ENCODE data around the gene PARM1. TPM values are rescaled to one million over a fixed set of nuclear protein-coding genes. Genes with fewer than 3 reads are reported as not detected.

Gene PARM1
- total and polyA plus RNA-seq, 2 donors (not counting 1 experiment from before 2014, with no cell fraction given) = 7.8 to 10.4 TPM

DNA sequence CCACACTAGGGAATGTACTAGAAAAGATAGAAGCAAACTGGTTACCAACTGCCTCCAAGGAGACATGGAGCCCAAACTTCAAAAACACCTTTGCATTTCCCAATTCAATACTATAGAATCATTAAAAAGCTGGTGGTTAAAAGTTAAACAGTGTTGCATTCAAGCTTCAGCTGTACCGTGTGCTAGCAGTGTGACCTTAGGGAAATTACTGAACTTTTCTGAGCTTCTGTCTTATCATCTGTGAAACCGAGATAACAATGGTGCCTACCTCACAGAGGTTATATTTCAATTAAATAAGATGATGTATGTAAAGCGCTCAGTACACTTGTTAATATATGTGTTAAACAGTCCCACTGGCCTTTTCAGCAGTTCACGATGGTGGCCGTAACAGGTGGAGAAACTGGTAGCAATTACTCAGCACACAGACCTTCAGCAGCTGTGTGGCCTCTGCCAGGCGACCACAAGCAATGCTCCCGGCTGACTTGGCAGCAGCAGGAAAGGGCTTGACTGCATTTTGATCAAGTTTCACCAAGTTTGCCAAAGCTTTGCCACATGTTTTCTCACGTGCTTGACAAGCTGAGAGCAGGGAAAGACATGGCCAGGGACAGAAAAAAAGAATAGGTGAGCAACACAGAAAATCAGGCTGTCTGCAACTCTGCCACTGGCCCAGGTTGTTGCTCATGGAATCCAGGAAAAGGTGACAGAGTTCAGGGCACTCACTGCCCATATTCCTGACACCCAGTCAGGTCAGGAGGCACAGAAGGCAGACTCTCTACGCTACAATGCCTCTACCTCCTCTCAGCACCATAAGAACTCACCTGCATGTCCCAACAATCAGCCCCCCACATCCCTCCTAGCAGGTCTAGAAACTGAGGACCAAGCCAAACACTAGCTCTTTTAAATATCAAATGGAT, 72.1 kb downstream of the PARM1 start:
- CTCF ChIA-PET = interaction anchor here (0.7 kb wide), 1 partner anchor 55 kb away, joined by 3 read pairs; no protein-coding TSS in a partner anchor
- Histone ChIP-seq H3K9ac (ENCODE audit: low read length) (no peak overlapping the region), H4K20me1 (ENCODE audit: control insufficient read depth, insufficient read depth, low read length, poor library complexity, severe bottlenecking) (no peaks in the 10 kb centered on the region), H3K79me2 (ENCODE audit: control insufficient read depth, insufficient read depth, low read length) (no peaks in the 10 kb centered on the region), H3K4me1 (ENCODE audit: control insufficient read depth in 2 of 2, insufficient read depth in 2 of 2, low read length in 2 of 2) (no peaks in the 10 kb centered on the region), H3K36me3 (replicated peaks in 1 of 2; ENCODE audit: control extremely low read depth in 1 of 2, control insufficient read depth in 1 of 2, extremely low read depth in 1 of 2, insufficient read depth in 2 of 2, low read length in 1 of 2) (no peaks in the 10 kb centered on the region), H3K4me3 (ENCODE audit: control extremely low read depth in 1 of 5, extremely low read depth in 1 of 5, insufficient read depth in 1 of 5, low read depth in 2 of 5, low read length in 4 of 5) (no peak overlapping the region), H3K27me3 (replicated peaks in 1 of 4; ENCODE audit: control extremely low read depth in 1 of 4, control insufficient read depth in 3 of 4, insufficient read depth in 4 of 4, low read length in 3 of 4) (no peaks in the 10 kb centered on the region), H3K27ac (ENCODE audit: low read length in 2 of 2) (no peak overlapping the region), H3K4me2 (replicated peaks; ENCODE audit: low read depth, low read length, poor library complexity, severe bottlenecking) (no peak overlapping the region), H2AFZ (ENCODE audit: insufficient read depth, low read depth, low read length, poor library complexity, severe bottlenecking) (no peak overlapping the region), H3K9me3 (ENCODE audit: control extremely low read depth in 1 of 3, control insufficient read depth in 2 of 3, insufficient read depth in 1 of 3, low read length in 2 of 3) (peaks cover 1 to 5% (median 4%) of the 10 kb centered on the region in 3 donors)
- peaks cover 16% of the 10 kb centered on the region for H3K4me1 Mint-ChIP-seq
- TF ChIP-seq, protein P1, sequence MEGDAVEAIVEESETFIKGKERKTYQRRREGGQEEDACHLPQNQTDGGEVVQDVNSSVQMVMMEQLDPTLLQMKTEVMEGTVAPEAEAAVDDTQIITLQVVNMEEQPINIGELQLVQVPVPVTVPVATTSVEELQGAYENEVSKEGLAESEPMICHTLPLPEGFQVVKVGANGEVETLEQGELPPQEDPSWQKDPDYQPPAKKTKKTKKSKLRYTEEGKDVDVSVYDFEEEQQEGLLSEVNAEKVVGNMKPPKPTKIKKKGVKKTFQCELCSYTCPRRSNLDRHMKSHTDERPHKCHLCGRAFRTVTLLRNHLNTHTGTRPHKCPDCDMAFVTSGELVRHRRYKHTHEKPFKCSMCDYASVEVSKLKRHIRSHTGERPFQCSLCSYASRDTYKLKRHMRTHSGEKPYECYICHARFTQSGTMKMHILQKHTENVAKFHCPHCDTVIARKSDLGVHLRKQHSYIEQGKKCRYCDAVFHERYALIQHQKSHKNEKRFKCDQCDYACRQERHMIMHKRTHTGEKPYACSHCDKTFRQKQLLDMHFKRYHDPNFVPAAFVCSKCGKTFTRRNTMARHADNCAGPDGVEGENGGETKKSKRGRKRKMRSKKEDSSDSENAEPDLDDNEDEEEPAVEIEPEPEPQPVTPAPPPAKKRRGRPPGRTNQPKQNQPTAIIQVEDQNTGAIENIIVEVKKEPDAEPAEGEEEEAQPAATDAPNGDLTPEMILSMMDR (IDR thresholded peaks at IDR 0.05) = no peak
- TF ChIP-seq EZH2 (IDR thresholded peaks at IDR 0.05; ENCODE audit: borderline replicate concordance, insufficient read depth, low read depth, low read length, poor library complexity, severe bottlenecking) = no peak
- DNase-seq (no peak), ATAC-seq (ENCODE audit: low read depth) (no peak)
- intact Hi-C loops (cut with micrococcal nuclease) = no loop called here
- H3K9me3 Mint-ChIP-seq (ENCODE audit: insufficient read depth) = peaks cover 7% of the 10 kb centered on the region
- H3K27ac Mint-ChIP-seq = peak overlapping the region; percentile 32
- no peak overlapping the region for H3K4me3 Mint-ChIP-seq
- no peaks in the 10 kb centered on the region for H3K27me3 Mint-ChIP-seq
- POLR2A ChIA-PET = no interaction called here
- WGBS (ENCODE audit: insufficient coverage) = 69% methylated on average over 6 of the region's 9 CpGs

DNA sequence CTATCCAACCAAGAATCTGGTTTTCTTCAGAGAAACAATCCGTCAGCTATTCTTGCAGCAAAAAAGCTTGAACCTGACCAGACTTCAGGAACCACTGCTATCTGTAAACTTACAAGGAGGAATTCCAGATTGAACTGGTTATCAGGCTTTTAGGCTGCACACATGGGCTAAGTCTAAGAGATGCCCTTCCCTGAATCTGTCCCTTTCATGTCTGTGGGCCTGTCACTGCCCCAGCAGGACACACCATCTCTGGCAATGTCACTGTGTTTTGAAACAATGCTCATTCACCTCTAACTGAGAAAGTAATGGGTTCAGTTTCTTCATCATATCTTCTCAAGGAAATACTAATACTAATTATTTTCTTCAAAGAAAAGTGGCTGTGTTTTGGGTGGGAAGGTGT, 72.8 kb downstream of the PARM1 start:
- Histone ChIP-seq H3K36me3 (replicated peaks in 1 of 2; ENCODE audit: control extremely low read depth in 1 of 2, control insufficient read depth in 1 of 2, extremely low read depth in 1 of 2, insufficient read depth in 2 of 2, low read length in 1 of 2) (no peaks in the 10 kb centered on the region), H2AFZ (ENCODE audit: insufficient read depth, low read depth, low read length, poor library complexity, severe bottlenecking) (no peak overlapping the region), H3K9ac (ENCODE audit: low read length) (no peak overlapping the region), H3K79me2 (ENCODE audit: control insufficient read depth, insufficient read depth, low read length) (no peaks in the 10 kb centered on the region), H4K20me1 (ENCODE audit: control insufficient read depth, insufficient read depth, low read length, poor library complexity, severe bottlenecking) (no peaks in the 10 kb centered on the region), H3K9me3 (ENCODE audit: control extremely low read depth in 1 of 3, control insufficient read depth in 2 of 3, insufficient read depth in 1 of 3, low read length in 2 of 3) (peaks cover 1 to 5% (median 4%) of the 10 kb centered on the region in 3 donors), H3K27ac (ENCODE audit: low read length in 2 of 2) (no peak overlapping the region), H3K4me3 (ENCODE audit: control extremely low read depth in 1 of 5, extremely low read depth in 1 of 5, insufficient read depth in 1 of 5, low read depth in 2 of 5, low read length in 4 of 5) (no peak overlapping the region), H3K4me2 (replicated peaks; ENCODE audit: low read depth, low read length, poor library complexity, severe bottlenecking) (no peak overlapping the region), H3K4me1 (ENCODE audit: control insufficient read depth in 2 of 2, insufficient read depth in 2 of 2, low read length in 2 of 2) (no peaks in the 10 kb centered on the region), H3K27me3 (replicated peaks in 1 of 4; ENCODE audit: control extremely low read depth in 1 of 4, control insufficient read depth in 3 of 4, insufficient read depth in 4 of 4, low read length in 3 of 4) (no peaks in the 10 kb centered on the region)
- peaks cover 7% of the 10 kb centered on the region for H3K9me3 Mint-ChIP-seq (ENCODE audit: insufficient read depth)
- TF ChIP-seq, protein P1 (IDR thresholded peaks at IDR 0.05) = no peak
- no peak for TF ChIP-seq EZH2 (IDR thresholded peaks at IDR 0.05; ENCODE audit: borderline replicate concordance, insufficient read depth, low read depth, low read length, poor library complexity, severe bottlenecking)
- DNase-seq = no peak
- ATAC-seq (ENCODE audit: low read depth) = no peak
- H3K27me3 Mint-ChIP-seq = no peaks in the 10 kb centered on the region
- intact Hi-C loops (cut with micrococcal nuclease) = no loop called here
- H3K27ac Mint-ChIP-seq = no peak overlapping the region
- H3K4me1 Mint-ChIP-seq = peaks cover 13% of the 10 kb centered on the region
- no peak overlapping the region for H3K4me3 Mint-ChIP-seq
- ChIA-PET POLR2A (no interaction called here), CTCF (no interaction called here)
- 100% methylated on average over 1 of the region's 1 CpG for WGBS (ENCODE audit: insufficient coverage)
